Hepatic stellate cell (primary cell): ENCODE results near the gene HSP90AA1.
"Not testable (repeated sequence)": the region's sequence is repeated elsewhere in the genome, so short reads cannot be mapped to it uniquely, and the experiment has no call there.

Experiments
- DNase-seq: peaks from one replicate; pipeline ENCODE4 v3.0.0; 2011; ENCODE audit warnings: low spot score

HSP90AA1 gene

GRCh38 chr14:102066041-102066451, 20.8 kb downstream of the HSP90AA1 start:
- no peak for DNase-seq

- not testable (repeated sequence) for DNase-seq
Observed at GRCh38 chr14:102064590-102064989, 22.3 kb downstream of the HSP90AA1 start.

GRCh38 chr14:102063808-102064429, 22.9 kb downstream of the HSP90AA1 start:
- DNase-seq = no peak

- peak; percentile 87 for DNase-seq
Observed at GRCh38 chr14:102063109-102063807, 23.6 kb downstream of the HSP90AA1 start.

GRCh38 chr14:102058961-102059360, 27.9 kb downstream of the HSP90AA1 start:
- no peak for DNase-seq

- no peak for DNase-seq
Observed at GRCh38 chr14:102058146-102058545, 28.7 kb downstream of the HSP90AA1 start.

GRCh38 chr14:102057480-102058114, 29.2 kb downstream of the HSP90AA1 start:
- no peak for DNase-seq

GRCh38 chr14:102056694-102057442, 30.0 kb downstream of the HSP90AA1 start:
- DNase-seq = no peak

GRCh38 chr14:102055181-102055901, 31.5 kb downstream of the HSP90AA1 start:
- DNase-seq = peak; percentile 48

- no peak for DNase-seq
Observed at GRCh38 chr14:102052522-102052921, 34.3 kb downstream of the HSP90AA1 start.

- no peak for DNase-seq
Observed at GRCh38 chr14:102050625-102051024, 36.2 kb downstream of the HSP90AA1 start.

- DNase-seq = no peak
Observed at GRCh38 chr14:102050026-102050405, 36.8 kb downstream of the HSP90AA1 start.

- no peak for DNase-seq
Observed at GRCh38 chr14:102049258-102050025, 37.4 kb downstream of the HSP90AA1 start.

- DNase-seq = no peak
Observed at GRCh38 chr14:102047808-102048540, 38.9 kb downstream of the HSP90AA1 start.

- peak; percentile 48 for DNase-seq
Observed at GRCh38 chr14:102046337-102047278, 40.2 kb downstream of the HSP90AA1 start.

GRCh38 chr14:102044566-102044965, 42.3 kb downstream of the HSP90AA1 start:
- no peak for DNase-seq

GRCh38 chr14:102043251-102044025, 43.4 kb downstream of the HSP90AA1 start:
- DNase-seq = no peak

- DNase-seq = no peak
Observed at GRCh38 chr14:102042699-102043098, 44.1 kb downstream of the HSP90AA1 start.
